Adipose tissue (tissue), 3 donors: ENCODE measurements around the gene RIPOR3. TPM values are rescaled to one million over a fixed set of nuclear protein-coding genes. Genes with fewer than 3 reads are reported as not detected.
"Not testable (repeated sequence)": the region's sequence is repeated elsewhere in the genome, so short reads cannot be mapped to it uniquely, and the experiment has no call there.

Source experiments
- H3K27ac ChIP-seq: one replicate; pipeline ENCODE4 v1.5.1; 2013; ENCODE audit warnings: low read depth, low read length
- WGBS, 3 donors: extraction: QIAGEN DNeasy Blood & Tissue Kit; methylation state at CpG; one replicate each; pipeline ENCODE4 v1.1.7; 2013; 5-methylcytosine and 5-hydroxymethylcytosine counted together
- polyA plus RNA-seq, 3 donors: library from polyadenylated mRNA; stranded (reverse); fragments of 200-250 nt; gene quantifications; one replicate each; pipeline ENCODE4 v1.2.3, GENCODE V29; 2013
- donor health status: healthy with polysubstance abuse.
- donor health status: Bipolar disorder and iron deficiency.
- donor health status: healthy.

RIPOR3 gene
- polyA plus RNA-seq, 3 donors = 5.3 to 42.7 (median 23.7) TPM

GRCh38 chr20:50557549-50558134 lies 133.7 kb downstream of the RIPOR3 start:
- 96 to 97% (median 97%) methylated on average over 11 of the region's 11 CpGs for WGBS, 3 donors
- no peak overlapping the region for H3K27ac ChIP-seq

DNA sequence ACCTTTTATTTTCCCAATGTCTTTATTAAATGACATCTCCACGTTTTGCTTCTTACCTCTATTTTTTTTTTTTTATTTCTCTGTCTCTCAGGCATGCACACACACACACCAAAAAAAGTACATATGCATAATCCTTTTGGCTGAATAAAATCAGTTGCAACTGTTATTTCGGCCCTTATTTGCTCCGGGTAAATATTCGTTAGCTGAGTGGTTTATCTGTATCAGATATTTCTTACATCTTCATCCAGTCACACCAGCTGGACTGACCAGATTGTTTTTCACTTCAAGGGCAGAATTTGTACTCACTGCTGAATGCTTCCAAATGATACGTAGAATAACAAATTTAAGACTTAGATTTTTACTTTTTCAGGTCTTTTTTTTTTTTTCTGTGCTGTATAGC lies 135.7 kb downstream of the RIPOR3 start:
- H3K27ac ChIP-seq = no peak overlapping the region
- WGBS, 3 donors = 47 to 93% (median 88%) methylated on average over 5 of the region's 5 CpGs

DNA sequence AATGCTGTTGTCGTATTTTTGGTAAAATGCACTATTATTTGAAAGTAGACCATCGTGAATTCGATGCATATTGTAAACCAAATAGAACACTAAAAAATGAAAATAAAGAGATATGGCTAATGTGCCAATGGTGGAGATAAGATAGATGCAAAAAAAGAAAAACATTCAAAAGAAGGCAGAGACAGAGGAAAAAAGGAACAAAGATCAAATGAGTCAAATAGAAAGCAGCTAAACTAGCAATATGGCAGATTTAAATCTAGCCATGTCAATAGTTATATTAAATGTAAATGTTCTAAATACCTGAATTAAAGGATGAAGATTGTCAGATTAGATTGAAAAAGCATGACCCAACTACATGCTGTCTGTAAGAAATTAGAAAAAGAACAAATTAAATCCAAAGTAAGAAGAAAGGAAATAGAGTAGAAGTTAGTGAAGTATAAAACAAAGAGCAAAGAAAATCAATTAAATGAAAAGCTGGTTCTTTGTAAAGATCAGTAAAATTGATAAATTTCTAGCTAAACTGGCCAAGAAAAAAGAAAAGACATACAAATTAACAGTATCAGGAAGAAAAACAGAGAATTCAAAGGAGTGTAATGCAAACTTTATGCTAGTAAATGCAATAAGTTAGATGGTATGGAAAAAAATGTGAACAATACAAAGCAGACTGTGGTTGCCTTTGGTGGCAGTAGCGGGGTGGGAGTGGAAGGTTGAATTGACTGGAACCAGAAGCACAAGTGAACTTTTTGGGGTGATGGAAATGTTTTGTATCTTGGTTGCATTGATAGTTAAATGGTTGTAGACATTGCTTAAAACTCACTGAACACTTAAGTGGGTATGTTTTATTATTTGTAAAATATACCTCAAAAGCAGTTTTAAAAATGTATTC lies 136.4 kb downstream of the RIPOR3 start:
- WGBS, 3 donors = 97 to 98% (median 97%) methylated on average over 4 of the region's 4 CpGs
- H3K27ac ChIP-seq = no peak overlapping the region

- 95 to 99% (median 98%) methylated on average over 3 of the region's 3 CpGs for WGBS, 3 donors
- H3K27ac ChIP-seq = no peak overlapping the region
Measured at GRCh38 chr20:50552979-50553378, 138.4 kb downstream of the RIPOR3 start.

DNA sequence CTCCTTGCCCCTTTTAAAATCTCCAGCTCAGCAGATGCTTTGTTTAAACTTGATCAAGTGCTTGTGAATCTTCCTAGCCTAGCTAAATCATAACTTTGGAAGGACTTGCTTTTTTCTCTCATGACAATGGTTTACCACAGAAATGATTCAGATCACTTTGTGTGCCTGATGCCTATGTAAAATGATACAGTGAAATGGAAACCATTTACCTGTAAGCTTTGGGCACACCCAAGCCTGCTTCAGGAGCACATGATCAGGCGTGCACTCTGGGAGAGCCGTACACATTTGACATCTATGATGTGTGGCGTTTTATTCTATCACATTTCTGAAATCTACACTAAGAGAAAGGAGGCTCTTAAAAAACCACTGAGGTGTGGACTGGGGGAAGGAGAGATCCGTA lies 140.1 kb downstream of the RIPOR3 start:
- no peak overlapping the region for H3K27ac ChIP-seq
- WGBS, 3 donors = 88 to 95% (median 94%) methylated on average over 4 of the region's 4 CpGs

- no peak overlapping the region for H3K27ac ChIP-seq
- 87 to 93% (median 89%) methylated on average over 2 of the region's 2 CpGs for WGBS, 3 donors
Measured at GRCh38 chr20:50550531-50550930, 140.8 kb downstream of the RIPOR3 start.

DNA sequence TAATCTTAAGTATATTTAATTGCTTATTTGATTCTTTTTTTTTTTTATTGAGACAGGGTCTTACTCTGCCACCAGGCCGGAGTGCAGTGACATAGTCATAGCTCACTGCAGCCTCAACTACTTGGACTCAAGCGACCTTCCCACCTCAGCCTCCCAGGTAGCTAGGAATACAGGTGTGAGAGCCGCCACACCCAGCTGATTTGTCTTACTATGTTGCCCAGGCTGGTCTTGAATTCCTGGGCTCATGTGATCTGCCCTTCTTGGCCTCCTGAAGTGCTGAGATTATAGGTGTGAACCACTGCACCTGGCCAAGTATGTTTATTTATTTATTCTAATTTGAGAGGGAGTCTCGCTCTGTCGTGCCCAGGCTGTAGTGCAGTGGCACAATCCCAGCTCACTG lies 142.9 kb downstream of the RIPOR3 start:
- H3K27ac ChIP-seq = no peak overlapping the region
- 62 to 97% (median 97%) methylated on average over 5 of the region's 5 CpGs for WGBS, 3 donors

DNA sequence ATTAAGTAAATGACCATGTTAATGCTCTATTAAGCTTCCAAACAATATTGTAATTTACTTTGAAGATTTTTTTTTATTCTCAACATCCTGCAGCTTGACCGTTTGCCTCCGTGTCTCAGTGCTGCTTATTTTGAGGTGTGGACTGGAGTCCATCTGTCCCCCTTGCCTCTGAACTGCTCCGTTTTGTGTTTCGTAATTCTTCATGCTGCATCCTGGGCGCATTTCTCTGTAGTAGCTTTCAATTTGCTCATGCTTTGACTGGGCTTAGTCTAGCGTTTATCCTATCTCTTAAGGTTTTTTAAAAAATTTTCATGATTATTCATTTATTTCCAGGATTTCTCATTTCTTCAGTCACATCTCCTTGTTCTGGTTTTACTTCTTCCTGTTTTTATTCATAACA lies 143.4 kb downstream of the RIPOR3 start:
- 71 to 86% (median 72%) methylated on average over 6 of the region's 6 CpGs for WGBS, 3 donors
- no peak overlapping the region for H3K27ac ChIP-seq

DNA sequence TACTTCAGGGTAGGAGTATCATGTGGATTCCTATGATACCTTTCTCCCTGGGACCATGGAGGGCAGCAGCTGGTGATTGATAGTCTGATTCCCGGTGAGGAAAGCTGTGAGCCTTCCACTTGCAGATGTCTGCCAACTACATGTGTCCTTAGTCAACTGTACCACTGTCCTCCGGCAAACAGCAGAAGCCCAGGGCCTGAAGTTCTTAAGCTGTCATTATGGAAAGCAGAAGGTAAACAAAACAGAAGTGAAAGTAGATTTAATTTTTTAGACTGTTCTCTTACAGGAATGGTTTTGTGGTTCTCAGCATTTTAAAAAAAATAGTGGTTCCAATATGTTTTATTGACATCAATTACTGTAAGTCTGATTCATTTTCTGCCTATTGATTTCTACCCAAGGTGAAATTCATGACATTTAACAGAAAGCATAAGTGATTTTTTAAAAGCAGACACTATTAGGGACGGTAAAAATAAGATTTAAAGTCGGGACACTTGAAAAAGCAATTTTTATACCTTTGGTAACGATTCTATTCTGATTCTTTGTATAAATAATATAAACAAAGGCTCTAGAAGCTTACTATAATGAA lies 144.5 kb downstream of the RIPOR3 start:
- H3K27ac ChIP-seq = no peak overlapping the region
- 65% methylated on average over 5 of the region's 5 CpGs for WGBS, 3 donors

DNA sequence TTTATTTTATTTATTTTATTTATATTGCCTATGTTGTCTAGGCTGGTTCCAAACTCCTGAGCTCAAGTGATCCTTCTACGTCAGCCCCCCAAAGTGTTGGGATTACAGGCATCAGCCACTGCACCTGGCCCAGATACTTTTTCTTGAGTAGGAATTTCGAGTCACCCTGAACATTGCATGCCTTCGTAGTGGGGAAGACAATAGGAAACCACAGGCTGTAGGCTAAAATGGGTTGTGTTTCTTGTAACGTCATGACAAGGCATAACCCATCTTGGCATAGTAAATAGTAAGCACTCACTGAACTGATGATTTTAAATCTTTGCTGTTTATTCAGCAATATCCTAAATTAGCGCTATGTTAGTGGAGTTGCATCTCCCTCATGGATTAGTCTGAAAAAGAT lies 146.2 kb downstream of the RIPOR3 start:
- WGBS, 3 donors = 72 to 92% (median 78%) methylated on average over 5 of the region's 5 CpGs

DNA sequence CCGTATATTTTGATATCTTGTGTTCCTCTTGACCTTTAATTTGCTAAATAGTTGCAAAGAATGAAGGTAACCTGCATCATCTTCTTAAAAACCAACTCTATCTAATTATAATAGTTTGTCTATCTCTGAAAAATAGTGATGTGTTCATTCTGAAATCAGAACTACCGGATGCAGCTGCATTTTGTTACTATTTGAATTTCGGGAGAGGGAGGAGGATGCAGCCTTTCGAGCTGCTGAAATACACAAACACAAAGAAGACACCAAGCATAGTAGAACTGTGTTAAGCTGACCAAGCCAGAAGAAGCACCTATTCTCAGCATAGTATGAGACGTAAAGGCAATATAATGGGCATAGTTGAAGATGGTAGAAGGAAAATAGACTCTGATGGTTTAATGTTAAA lies 148.0 kb downstream of the RIPOR3 start:
- 65 to 86% (median 66%) methylated on average over 5 of the region's 5 CpGs for WGBS, 3 donors
- H3K27ac ChIP-seq = no peak overlapping the region

More for the DNA sequence above, 146.2 kb downstream of the RIPOR3 start:
- no peak overlapping the region for H3K27ac ChIP-seq

DNA sequence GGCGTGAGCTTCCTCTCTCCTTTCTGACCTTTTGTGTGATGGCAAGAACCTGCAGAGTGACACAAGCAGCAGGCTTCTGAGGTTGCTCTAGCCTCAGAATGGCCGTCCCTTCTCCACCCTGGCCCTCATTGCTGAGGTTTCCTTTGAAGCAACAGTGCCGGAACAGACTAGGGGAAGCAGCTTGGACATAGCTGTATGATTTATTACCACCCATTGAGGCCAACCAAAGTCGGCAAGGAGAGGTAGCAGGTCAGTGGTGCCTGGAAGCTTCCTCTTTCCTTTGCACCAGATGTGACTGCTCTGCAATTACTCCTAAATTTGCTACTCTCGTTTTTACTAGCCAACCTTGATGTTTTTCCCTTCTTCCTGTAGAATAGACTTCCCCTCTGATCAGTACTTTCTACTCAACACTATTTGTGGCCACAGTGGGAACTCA lies 149.7 kb downstream of the RIPOR3 start:
- H3K27ac ChIP-seq = no peak overlapping the region
- 36 to 73% (median 51%) methylated on average over 5 of the region's 5 CpGs for WGBS, 3 donors

DNA sequence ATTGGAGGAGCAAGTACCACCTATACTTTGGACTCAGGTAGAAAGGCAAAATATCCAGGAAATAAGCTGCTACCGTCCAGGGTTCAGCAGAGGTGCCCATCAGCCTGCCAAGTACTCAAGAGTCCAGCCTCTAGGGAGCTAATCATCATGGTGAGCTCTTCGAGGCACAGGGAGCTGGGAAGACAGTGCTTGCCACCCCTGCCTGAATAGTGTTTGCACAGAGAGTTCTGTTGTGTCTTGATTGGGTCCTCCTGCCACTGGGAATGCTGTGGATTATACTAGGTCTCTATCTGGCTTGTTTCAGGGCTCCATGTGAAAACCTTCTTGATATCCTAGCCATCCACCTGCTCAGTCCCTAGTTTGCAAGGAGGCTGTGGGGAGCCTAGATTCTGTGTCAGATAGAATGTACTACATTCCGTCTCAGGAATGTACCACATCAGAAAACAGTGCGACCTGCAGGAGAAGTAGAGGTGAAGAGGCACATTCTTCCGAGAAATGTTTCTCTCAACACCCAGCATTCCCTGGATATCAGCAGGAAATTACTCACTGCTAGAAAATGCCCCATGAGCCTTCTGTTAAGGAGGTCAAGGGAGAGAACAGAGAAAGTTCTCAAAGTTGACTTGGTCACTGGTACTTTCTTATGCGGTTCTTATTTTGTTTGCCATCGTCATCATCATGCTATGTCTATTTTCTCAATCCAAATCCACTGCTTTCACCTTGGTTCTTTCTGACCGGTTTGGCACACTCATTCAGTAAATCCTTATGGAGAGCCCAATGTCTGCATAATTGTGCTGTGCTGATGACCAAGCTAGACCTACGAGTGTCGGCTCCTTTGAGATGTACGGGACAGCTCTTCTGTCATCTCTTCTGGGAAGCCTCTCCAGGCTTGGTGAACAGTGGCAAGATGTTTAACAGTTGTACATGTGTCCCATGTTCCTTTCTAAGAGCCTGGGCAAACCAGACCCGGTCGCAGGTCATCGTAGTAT lies 150.4 kb downstream of the RIPOR3 start:
- 61 to 87% (median 67%) methylated on average over 14 of the region's 14 CpGs for WGBS, 3 donors
- peak overlapping the region; percentile 62 for H3K27ac ChIP-seq

DNA sequence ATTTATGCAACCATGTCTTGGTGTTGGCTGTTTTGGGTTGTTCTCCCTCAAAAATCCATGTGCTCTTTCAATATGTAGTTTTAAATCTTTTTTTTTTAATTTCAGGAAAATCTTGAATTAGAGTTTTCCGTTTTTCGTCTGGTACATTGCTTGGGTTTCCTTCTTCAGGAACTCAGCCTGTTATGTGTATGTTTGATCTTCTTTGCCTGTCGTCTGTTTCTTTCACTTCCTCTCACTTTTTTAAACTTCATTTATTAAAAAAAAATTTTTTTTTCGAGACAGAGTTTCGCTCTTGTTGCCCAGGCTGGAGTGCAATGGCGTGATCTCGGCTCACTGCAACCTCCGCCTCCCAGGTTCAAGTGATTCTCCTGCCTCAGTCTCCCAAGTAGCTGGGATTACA lies 151.5 kb downstream of the RIPOR3 start:
- not testable (repeated sequence) for H3K27ac ChIP-seq
- WGBS, 3 donors = 92 to 96% (median 96%) methylated on average over 8 of the region's 8 CpGs

DNA sequence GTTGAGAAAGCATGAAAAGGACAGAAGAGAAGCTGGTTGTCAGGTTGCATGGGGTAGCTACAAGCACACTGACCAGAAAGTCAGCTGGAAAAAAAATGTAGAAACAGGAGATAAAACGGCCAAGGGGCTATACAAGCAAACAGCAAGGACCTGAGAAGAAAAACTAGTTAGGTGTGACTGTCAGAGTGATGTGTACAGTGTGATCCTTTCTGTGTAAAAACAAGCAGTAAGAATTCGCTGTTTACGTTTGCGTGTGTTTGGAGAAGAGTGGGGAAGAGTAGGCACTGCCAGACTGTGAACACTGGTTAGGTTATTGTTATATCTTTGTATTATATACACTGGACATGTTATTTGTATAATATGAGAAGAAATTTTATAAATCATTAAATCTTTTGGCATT lies 153.1 kb downstream of the RIPOR3 start:
- H3K27ac ChIP-seq = no peak overlapping the region
- WGBS, 3 donors = 38 to 73% (median 71%) methylated on average over 4 of the region's 4 CpGs

GRCh38 chr20:50537546-50538201 lies 153.7 kb downstream of the RIPOR3 start:
- H3K27ac ChIP-seq = no peak overlapping the region
- 72 to 77% (median 77%) methylated on average over 7 of the region's 7 CpGs for WGBS, 3 donors

DNA sequence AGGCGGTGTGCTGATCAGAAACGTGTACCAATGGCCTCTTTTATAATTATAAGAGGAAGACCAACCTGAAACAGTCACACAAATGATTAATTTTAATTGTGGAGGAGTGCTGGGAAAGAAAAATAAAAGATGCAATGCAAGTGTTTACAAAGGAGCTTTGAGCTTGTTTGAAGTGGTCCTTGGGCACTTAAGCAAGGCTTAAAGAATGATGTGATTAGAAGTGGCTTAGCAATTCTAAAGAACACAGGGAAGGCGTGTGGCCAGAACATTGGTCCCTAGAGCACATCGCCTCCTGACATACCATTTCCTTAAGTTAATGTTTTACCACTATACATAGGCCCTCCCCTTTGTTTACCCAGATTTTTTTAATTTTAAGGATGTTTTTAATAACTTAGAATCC lies 155.0 kb downstream of the RIPOR3 start:
- 76 to 80% (median 80%) methylated on average over 4 of the region's 4 CpGs for WGBS, 3 donors
- H3K27ac ChIP-seq = no peak overlapping the region
